Osteocyte (in vitro differentiated cells): ENCODE measurements around the gene TMX3. TPM values are rescaled to one million over a fixed set of nuclear protein-coding genes. Genes with fewer than 3 reads are reported as not detected.

Source experiments
- DNase-seq: peaks from one replicate; pipeline ENCODE4 v3.0.0; 2021; ENCODE audit warnings: mixed read lengths; ENCODE audit not compliant: unreplicated experiment; ENCODE audit errors: extremely low spot score
- H3K27ac Mint-ChIP-seq: one replicate; pipeline ENCODE4 v1.8.0; 2021; ENCODE audit warnings: mild to moderate bottlenecking, mixed read lengths; ENCODE audit not compliant: unreplicated experiment
- H3K27me3 Mint-ChIP-seq: one replicate; pipeline ENCODE4 v1.8.0; 2021; ENCODE audit warnings: mixed read lengths; ENCODE audit not compliant: unreplicated experiment
- H3K36me3 Mint-ChIP-seq: one replicate; pipeline ENCODE4 v1.8.0; 2021; ENCODE audit warnings: mixed read lengths; ENCODE audit not compliant: unreplicated experiment
- H3K4me1 Mint-ChIP-seq: one replicate; pipeline ENCODE4 v1.8.0; 2021; ENCODE audit warnings: mixed read lengths; ENCODE audit not compliant: unreplicated experiment
- H3K4me3 Mint-ChIP-seq: one replicate; pipeline ENCODE4 v1.8.0; 2021; ENCODE audit warnings: mild to moderate bottlenecking, moderate library complexity, mixed read lengths; ENCODE audit not compliant: unreplicated experiment
- H3K9me3 Mint-ChIP-seq: one replicate; pipeline ENCODE4 v1.8.0; 2021; ENCODE audit warnings: mixed read lengths; ENCODE audit not compliant: unreplicated experiment
- CTCF ChIP-seq: fragments of 200-600 bp; sonication (generic); IDR thresholded peaks from 2 replicates; pipeline ENCODE4 v1.5.0; 2021; ENCODE audit warnings: antibody characterized with exemption, mild to moderate bottlenecking, moderate library complexity
- total RNA-seq: library from RNA; stranded (reverse); gene quantifications from 2 replicates; pipeline ENCODE4 v1.2.1, GENCODE V29; 2021

Gene TMX3
- total RNA-seq, 1 donor from 2014 or later: 78.4 TPM

- Mint-ChIP-seq H3K27ac (no peak overlapping the region), H3K4me3 (no peak overlapping the region), H3K4me1 (peaks cover 6% of the 10 kb centered on the region), H3K27me3 (no peaks in the 10 kb centered on the region), H3K9me3 (peaks cover 3% of the 10 kb centered on the region), H3K36me3 (no peaks in the 10 kb centered on the region)
- no peak for DNase-seq
- no peak for TF ChIP-seq CTCF
Measured at GRCh38 chr18:68725346-68725745, 10.4 kb upstream of the TMX3 start.

- DNase-seq: no peak
- H3K36me3 Mint-ChIP-seq: no peaks in the 10 kb centered on the region
- no peak overlapping the region for H3K4me3 Mint-ChIP-seq
- no peaks in the 10 kb centered on the region for H3K27me3 Mint-ChIP-seq
- H3K27ac Mint-ChIP-seq: no peak overlapping the region
- H3K4me1 Mint-ChIP-seq: peaks cover 6% of the 10 kb centered on the region
- no peak for TF ChIP-seq CTCF
- peaks cover 3% of the 10 kb centered on the region for H3K9me3 Mint-ChIP-seq
Measured at GRCh38 chr18:68724021-68724420, 9.1 kb upstream of the TMX3 start.

GRCh38 chr18:68723539-68723938 lies 8.6 kb upstream of the TMX3 start:
- DNase-seq: no peak
- Mint-ChIP-seq H3K4me3 (no peak overlapping the region), H3K9me3 (peaks cover 3% of the 10 kb centered on the region), H3K4me1 (peaks cover 6% of the 10 kb centered on the region), H3K27me3 (no peaks in the 10 kb centered on the region), H3K36me3 (no peaks in the 10 kb centered on the region), H3K27ac (no peak overlapping the region)
- TF ChIP-seq CTCF: no peak

GRCh38 chr18:68722821-68723220 lies 7.9 kb upstream of the TMX3 start:
- no peak overlapping the region for H3K27ac Mint-ChIP-seq
- no peak for TF ChIP-seq CTCF
- H3K4me3 Mint-ChIP-seq: no peak overlapping the region
- DNase-seq: no peak
- no peaks in the 10 kb centered on the region for H3K36me3 Mint-ChIP-seq
- H3K27me3 Mint-ChIP-seq: no peaks in the 10 kb centered on the region
- peaks cover 6% of the 10 kb centered on the region for H3K4me1 Mint-ChIP-seq
- H3K9me3 Mint-ChIP-seq: peaks cover under 1% of the 10 kb centered on the region

- H3K36me3 Mint-ChIP-seq: no peaks in the 10 kb centered on the region
- no peak for DNase-seq
- TF ChIP-seq CTCF: no peak
- H3K27ac Mint-ChIP-seq: peak overlapping the region; percentile 50
- H3K4me1 Mint-ChIP-seq: peaks cover 6% of the 10 kb centered on the region
- H3K9me3 Mint-ChIP-seq: no peaks in the 10 kb centered on the region
- peak overlapping the region; percentile 39 for H3K4me3 Mint-ChIP-seq
- no peaks in the 10 kb centered on the region for H3K27me3 Mint-ChIP-seq
Measured at GRCh38 chr18:68721681-68722583, 7.0 kb upstream of the TMX3 start.
